ENCODE measurements around the gene USP15.
"Not testable (repeated sequence)": the region's sequence is repeated elsewhere in the genome, so short reads cannot be mapped to it uniquely, and the experiment has no call there.

The USP15 gene

DNA sequence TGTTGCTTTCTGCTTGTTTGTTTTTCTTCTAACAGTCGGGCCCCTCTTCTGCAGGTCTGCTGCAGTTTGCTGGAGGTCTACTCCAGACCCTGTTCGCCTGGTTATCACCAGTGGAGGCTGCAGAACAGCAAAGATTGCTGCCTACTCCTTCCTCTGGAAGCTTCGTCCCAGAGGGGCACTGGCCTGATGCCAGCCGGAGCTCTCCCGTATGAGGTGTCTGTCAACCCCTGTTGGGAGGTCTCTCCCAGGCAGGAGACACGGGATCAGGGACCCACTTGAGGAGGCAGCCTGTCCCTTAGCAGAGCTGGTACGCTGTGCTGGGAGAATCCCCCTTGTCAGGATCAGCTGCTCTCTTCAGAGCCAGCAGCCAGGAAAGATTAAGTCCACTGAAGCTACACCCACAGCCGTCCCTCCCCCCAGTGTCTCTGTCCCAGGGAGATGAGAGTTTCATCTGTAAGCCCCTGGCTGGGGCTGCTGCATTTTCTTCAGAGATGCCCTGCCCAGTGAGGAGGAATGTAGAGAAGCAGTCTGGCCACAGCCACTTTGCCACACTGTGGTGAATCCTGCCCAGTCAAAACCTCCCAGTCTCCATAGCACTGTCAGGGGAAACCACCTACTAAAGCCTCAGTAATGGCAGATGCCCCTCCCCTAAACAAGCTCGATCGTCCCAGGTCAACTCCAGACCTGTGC is 82.6 kb downstream of the USP15 start:
- Mint-ChIP-seq H3K4me1 (ENCODE audit: low read depth) (peaks cover 68% of the 10 kb centered on the region), H3K36me3 (ENCODE audit: low read depth) (peaks cover 89% of the 10 kb centered on the region), H3K9me3 (peaks cover 17% of the 10 kb centered on the region)
- DNase-seq, H3K27me3 Mint-ChIP-seq, H3K27ac Mint-ChIP-seq, H3K4me3 Mint-ChIP-seq: not testable (repeated sequence)

DNA sequence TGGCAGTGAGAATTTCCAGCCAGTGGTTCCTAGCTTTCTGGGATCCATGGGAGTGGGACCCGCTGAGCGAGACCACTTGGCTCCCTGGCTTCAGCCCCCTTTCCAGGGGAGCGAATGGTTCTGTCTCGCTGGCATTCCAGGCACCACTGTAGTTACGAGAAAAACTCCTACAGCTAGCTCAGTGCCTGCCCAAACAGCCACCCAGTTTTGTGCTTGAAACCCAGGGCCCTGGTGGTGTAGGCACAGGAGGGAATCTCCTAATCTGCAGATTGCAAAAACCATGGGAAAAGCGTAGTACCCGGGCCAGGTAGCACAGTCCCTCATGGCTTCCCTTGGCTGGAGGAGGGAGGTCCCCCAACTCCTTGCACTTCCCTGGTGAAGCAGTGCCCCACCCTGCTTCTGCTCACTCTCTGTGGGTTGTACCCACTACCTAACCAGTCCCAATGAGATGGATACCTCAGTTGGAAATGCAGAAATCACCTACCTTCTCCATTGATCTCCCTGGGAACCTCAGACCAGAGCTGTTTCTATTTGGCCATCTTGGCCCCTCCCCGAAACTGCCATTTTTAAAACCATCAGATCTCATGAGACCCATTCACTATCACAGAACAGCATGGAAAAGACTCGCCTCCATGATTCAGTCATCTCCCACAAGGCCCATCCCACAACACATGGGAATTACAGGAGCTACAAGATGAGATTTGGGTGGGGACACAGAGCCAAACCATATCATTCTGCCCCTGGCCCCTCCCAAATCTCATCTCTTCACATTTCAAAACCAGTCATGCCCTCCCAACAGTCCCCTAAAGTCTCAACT is 83.3 kb downstream of the USP15 start:
- DNase-seq, H3K27me3 Mint-ChIP-seq, H3K27ac Mint-ChIP-seq, H3K4me3 Mint-ChIP-seq: not testable (repeated sequence)
- Mint-ChIP-seq H3K4me1 (ENCODE audit: low read depth) (peaks cover 64% of the 10 kb centered on the region), H3K36me3 (ENCODE audit: low read depth) (peaks cover 83% of the 10 kb centered on the region), H3K9me3 (peaks cover 11% of the 10 kb centered on the region)

DNA sequence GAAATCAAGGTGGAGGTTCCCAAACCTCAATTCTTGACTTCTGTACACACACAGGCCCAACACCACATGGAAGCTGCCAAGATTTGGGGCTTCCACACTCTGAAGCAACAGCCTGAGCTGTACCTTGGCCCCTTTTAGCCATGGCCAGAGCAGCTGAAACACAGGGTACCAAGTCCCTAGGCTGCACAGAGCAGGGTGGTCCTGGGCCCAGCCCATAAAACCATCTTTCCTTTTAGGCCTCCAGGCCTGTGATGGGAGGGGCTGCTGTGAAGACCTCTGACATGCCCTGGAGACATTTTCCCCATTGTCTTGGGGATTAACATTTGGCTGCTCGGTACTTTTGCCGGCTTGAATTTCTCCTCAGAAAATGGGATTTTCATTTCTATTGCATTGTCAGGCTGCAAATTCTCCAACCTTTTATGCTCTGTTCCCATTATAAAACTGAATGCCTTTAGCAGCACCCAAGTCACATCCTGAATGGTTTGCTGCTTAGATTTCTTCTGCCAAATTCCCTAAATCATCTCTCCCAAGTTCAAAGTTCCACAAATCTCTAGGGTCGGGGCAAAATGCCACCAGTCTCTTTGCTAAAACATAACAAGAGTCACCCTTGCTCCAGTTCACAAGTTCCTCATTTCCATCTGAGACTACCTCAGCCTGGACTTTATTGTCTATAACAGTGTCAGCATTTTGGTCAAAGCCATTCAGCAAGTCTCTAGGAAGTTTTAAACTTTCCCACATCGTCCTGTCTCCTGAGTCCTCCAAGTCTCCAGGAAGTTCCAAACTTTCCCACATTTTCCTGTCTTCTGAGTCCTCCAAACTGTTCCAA is 84.7 kb downstream of the USP15 start:
- H3K27me3 Mint-ChIP-seq, H3K4me3 Mint-ChIP-seq, H3K9me3 Mint-ChIP-seq, DNase-seq: not testable (repeated sequence)
- H3K27ac Mint-ChIP-seq = peak overlapping the region; percentile 60
- peaks cover 74% of the 10 kb centered on the region for H3K36me3 Mint-ChIP-seq (ENCODE audit: low read depth)
- H3K4me1 Mint-ChIP-seq (ENCODE audit: low read depth) = peaks cover 57% of the 10 kb centered on the region

DNA sequence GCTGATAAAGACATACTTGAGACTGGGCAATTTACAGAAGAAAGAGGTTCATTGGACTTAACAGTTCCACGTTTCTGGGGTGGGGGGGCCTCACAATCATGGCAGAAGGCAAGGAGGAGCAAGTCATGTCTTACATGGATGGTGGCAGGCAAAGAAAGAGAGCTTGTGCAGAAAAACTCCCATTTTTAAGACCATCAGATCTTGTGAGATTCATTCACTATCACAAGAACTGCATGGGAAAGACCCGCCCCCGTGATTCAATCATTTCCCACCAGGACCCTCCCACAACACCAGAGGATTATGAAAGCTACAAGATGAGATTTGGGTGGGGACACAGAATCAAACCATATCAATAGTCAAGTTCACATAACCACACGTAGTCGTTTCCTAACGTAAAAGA is 85.5 kb downstream of the USP15 start:
- peaks cover 72% of the 10 kb centered on the region for H3K36me3 Mint-ChIP-seq (ENCODE audit: low read depth)
- no peaks in the 10 kb centered on the region for H3K27me3 Mint-ChIP-seq
- no peak for DNase-seq
- peaks cover 52% of the 10 kb centered on the region for H3K4me1 Mint-ChIP-seq (ENCODE audit: low read depth)
- H3K4me3 Mint-ChIP-seq = no peak overlapping the region
- peak overlapping the region; percentile 60 for H3K27ac Mint-ChIP-seq
- peaks cover 9% of the 10 kb centered on the region for H3K9me3 Mint-ChIP-seq

DNA sequence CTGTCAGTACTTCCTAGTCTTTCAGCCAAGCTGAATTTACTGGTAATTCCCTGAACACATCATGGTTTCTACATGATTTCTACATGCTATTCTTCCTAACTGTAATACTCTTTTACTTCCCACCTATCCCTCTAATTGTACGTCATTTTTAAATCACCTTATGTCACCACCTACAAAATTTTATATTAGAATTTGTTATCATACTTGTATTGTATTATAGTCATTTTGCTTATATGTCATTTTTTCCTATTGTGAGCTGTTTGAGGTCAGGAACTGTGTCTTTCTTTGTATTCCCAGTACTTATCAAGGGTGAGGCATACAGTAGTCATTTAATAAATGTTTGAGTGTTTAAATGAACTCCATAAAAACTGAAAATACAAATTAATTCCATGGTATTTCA is 86.6 kb downstream of the USP15 start:
- Mint-ChIP-seq H3K36me3 (ENCODE audit: low read depth) (peaks cover 68% of the 10 kb centered on the region), H3K9me3 (peaks cover 9% of the 10 kb centered on the region), H3K4me3 (no peak overlapping the region), H3K27ac (peak overlapping the region; percentile 63), H3K27me3 (no peaks in the 10 kb centered on the region), H3K4me1 (ENCODE audit: low read depth) (peaks cover 46% of the 10 kb centered on the region)
- no peak for DNase-seq

DNA sequence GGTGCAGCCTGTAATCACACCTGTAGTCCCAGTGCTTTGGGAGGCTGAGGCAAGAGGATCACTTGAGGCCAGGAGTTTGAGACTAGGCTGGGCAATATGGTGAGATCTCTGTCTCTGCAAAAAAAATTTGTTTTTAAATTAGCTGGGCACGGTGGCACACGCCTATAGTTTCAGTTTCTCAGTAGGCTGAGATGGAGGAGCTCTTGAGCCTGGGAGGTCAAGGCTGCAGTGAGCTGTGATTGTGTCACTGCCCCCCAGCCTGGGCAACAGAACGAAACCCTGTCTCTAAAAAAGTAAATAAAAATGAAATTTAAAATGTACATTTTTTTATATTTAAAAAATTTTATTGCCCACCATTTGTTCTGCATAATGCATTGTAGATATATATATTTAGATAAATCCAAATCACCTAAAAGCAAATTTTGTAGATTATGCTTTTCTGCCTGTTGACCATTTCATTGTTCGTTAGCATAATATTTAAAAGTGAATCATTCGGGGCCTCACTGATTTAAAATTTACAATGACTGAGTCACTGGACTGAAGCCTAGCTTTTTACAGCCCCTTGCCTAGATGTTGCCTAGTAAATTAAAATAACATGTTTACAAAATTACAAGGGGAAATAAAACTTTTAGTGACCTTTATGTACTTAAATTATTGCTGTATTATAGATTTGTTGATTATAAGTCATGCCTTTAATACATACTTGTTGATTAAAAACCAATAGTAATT is 87.9 kb downstream of the USP15 start:
- Mint-ChIP-seq H3K27me3 (no peaks in the 10 kb centered on the region), H3K4me1 (ENCODE audit: low read depth) (peaks cover 41% of the 10 kb centered on the region), H3K27ac (no peak overlapping the region), H3K9me3 (peaks cover 9% of the 10 kb centered on the region), H3K4me3 (no peak overlapping the region), H3K36me3 (ENCODE audit: low read depth) (peaks cover 58% of the 10 kb centered on the region)
- no peak for DNase-seq

DNA sequence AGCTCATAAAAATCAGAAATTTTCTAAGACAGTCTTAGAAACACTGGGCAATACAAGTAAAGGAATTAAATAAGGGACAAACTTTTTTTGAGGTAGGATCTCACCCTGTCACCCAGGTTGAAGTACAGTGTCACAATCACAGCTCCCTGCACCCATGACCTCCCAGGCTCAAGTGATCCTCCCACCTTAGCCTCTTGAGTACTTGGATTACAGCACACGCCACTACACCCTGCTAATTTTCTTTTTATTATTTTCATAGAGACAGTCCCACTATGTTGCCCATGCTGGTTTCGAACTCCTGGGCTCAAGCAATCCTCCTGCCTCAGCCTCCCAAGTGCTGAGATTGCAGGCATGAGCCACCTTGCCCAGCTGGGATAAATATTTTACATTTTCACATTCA is 90.3 kb downstream of the USP15 start:
- Mint-ChIP-seq H3K4me3 (no peak overlapping the region), H3K4me1 (ENCODE audit: low read depth) (peaks cover 36% of the 10 kb centered on the region), H3K9me3 (peaks cover under 1% of the 10 kb centered on the region), H3K36me3 (ENCODE audit: low read depth) (peaks cover 50% of the 10 kb centered on the region), H3K27ac (no peak overlapping the region), H3K27me3 (no peaks in the 10 kb centered on the region)
- DNase-seq = no peak

DNA sequence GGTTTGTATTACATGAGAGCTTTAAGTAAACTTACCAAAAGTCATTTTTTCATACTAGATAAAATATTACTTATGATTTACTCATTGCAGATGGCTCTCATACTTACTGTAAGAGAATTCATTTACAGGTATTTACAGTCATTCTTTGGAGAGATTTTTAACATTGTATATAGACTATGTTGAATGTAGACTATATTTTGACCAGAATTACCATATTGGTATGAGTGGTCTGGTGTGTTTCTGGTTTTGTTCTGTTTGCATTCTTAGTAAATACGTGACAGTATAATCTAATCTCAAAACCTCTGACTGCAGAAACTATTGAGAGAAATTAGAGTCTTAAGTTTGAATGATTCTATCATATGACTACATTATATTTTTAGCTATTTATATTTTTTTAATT is 91.1 kb downstream of the USP15 start:
- no peak overlapping the region for H3K27ac Mint-ChIP-seq
- H3K4me3 Mint-ChIP-seq = no peak overlapping the region
- H3K4me1 Mint-ChIP-seq (ENCODE audit: low read depth) = peaks cover 33% of the 10 kb centered on the region
- no peaks in the 10 kb centered on the region for H3K27me3 Mint-ChIP-seq
- DNase-seq = no peak
- H3K9me3 Mint-ChIP-seq = no peaks in the 10 kb centered on the region
- H3K36me3 Mint-ChIP-seq (ENCODE audit: low read depth) = peaks cover 52% of the 10 kb centered on the region

DNA sequence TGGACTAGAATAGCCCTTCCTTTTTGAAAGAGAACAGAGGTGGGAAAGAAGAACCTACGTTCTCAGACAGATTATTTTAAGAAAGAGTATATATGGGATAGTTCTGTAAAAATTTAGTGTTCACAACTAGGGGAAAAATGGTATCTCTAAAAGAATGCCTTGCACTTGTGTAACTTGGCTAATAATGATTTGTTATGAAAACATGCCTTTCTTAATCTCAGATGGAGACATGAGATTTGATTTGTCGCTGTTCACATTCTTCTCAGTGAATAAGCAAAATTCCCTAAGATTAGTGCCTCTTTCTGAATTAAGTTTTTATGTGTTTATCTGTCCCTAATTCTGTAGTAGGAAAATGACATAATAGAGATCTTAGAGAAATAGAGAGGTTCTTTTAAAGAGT is 100.8 kb downstream of the USP15 start:
- peaks cover 31% of the 10 kb centered on the region for H3K4me1 Mint-ChIP-seq (ENCODE audit: low read depth)
- H3K9me3 Mint-ChIP-seq = peaks cover 10% of the 10 kb centered on the region
- H3K27ac Mint-ChIP-seq = no peak overlapping the region
- no peak overlapping the region for H3K4me3 Mint-ChIP-seq
- DNase-seq = no peak
- peaks cover 88% of the 10 kb centered on the region for H3K36me3 Mint-ChIP-seq (ENCODE audit: low read depth)
- no peaks in the 10 kb centered on the region for H3K27me3 Mint-ChIP-seq

DNA sequence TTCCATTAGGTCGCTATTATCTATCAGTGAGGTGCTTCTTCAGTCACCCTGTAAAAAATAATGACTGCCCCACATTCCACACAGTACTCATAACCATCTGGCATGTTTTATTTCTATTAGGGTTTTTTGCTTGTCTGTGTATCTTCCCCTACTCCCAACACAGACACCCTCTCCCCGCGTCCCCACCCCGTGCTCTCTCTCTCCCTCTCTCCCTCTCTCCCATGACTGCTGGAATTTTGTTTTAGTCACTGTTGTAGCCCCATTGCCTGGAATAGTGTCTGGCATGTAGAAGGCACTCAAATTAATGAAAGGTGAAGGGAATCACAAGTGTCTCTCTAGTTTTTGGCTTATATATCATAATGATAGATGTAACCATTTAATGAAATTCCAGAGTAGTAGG is 103.3 kb downstream of the USP15 start:
- Mint-ChIP-seq H3K4me3 (no peak overlapping the region), H3K36me3 (ENCODE audit: low read depth) (peaks cover 89% of the 10 kb centered on the region), H3K9me3 (peaks cover 10% of the 10 kb centered on the region)

DNA sequence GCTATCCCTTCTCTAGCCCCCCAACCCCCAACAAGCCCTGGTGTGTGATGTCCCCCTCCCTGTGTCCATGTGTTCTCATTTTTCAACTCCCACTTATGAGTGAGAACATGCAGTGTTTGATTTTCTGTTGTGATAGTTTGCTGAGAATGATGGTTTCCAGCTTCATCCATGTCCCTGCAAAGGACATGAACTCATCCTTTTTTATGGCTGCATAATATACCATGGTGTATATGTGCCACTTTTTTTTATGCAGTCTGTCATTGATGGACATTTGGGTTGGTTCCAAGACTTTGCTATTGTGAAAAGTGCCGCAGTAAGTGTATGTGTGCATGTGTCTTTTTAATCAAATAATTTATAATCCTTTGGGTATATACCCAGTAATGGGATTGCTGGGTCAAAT is 104.5 kb downstream of the USP15 start:
- peaks cover 55% of the 10 kb centered on the region for H3K4me1 Mint-ChIP-seq (ENCODE audit: low read depth)
- H3K36me3 Mint-ChIP-seq (ENCODE audit: low read depth) = peaks cover 88% of the 10 kb centered on the region
- not testable (repeated sequence) for H3K27ac Mint-ChIP-seq

More for the DNA sequence above, 103.3 kb downstream of the USP15 start:
- no peak for DNase-seq
- peaks cover 48% of the 10 kb centered on the region for H3K4me1 Mint-ChIP-seq (ENCODE audit: low read depth)
- H3K27ac Mint-ChIP-seq = no peak overlapping the region
- H3K27me3 Mint-ChIP-seq = no peaks in the 10 kb centered on the region

DNA sequence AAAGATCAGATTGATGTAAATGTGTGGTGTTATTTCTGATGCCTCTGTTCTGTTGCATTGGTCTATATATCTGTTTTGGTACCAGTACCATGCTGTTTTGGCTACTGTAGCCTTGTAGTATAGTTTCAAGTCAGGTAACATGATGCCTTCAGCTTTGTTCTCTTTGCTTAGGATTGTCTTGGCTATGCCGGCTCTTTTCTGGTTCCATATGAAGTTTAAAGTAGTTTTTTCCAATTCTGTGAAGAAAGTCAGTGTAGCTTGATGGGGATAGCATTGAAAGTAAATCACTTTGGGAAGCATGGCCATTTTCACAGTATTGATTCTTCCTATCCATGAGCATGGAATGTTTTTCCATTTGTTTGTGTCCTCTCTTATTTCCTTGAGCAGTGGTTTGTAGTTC is 105.6 kb downstream of the USP15 start:
- H3K27ac Mint-ChIP-seq = peak overlapping the region; percentile 18
- H3K4me1 Mint-ChIP-seq (ENCODE audit: low read depth) = peaks cover 62% of the 10 kb centered on the region
- not testable (repeated sequence) for H3K27me3 Mint-ChIP-seq, DNase-seq, H3K4me3 Mint-ChIP-seq, H3K9me3 Mint-ChIP-seq
- peaks cover 92% of the 10 kb centered on the region for H3K36me3 Mint-ChIP-seq (ENCODE audit: low read depth)

More for the DNA sequence above, 104.5 kb downstream of the USP15 start:
- DNase-seq, H3K9me3 Mint-ChIP-seq, H3K27me3 Mint-ChIP-seq, H3K4me3 Mint-ChIP-seq: not testable (repeated sequence)

DNA sequence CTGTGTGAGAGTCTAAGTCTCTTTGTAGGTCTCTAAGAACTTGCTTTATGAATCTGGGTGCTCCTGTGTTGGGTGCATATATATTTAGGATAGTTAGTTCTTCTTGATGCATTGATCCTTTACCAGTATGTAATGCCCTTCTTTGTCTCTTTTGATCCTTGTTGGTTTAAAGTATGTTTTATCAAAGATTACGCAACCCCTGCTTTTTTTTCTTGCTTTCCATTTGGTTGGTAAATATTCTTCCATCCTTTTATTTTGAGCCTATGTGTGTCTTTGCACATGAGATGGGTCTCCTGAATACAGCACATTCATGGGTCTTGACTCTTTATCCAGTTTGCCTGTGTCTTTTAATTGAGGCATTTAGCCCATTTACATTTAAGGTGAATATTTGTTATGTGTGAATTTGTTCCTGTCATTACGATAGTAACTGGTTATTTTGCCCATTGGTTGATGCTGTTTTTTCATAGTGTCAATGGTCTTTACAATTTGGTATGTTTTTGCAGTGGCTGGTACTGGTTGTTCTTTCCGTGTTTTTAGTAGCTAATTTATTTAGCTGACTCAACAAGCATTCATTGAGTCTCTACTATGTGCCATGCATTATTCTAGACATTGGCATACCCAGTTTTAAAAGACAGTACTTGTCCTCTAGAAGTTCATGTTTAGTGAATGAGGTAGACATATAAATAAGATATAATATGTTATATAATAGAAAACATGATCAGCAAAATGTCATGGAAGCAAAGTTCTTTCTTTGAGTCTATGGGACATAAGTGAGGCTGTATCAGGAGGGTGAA is 108.4 kb downstream of the USP15 start:
- H3K27me3 Mint-ChIP-seq, H3K9me3 Mint-ChIP-seq, H3K4me3 Mint-ChIP-seq, DNase-seq, H3K27ac Mint-ChIP-seq: not testable (repeated sequence)
- Mint-ChIP-seq H3K4me1 (ENCODE audit: low read depth) (peaks cover 66% of the 10 kb centered on the region), H3K36me3 (ENCODE audit: low read depth) (peaks cover 80% of the 10 kb centered on the region)

Data from activated T-cell treated with anti-CD3 and anti-CD28 coated beads, Interleukin-2, amount 50 U/mL, for 24 hours (primary cell).